ENCODE measurements around the gene SLC1A2. TPM values are rescaled to one million over a fixed set of nuclear protein-coding genes. Genes with fewer than 3 reads are reported as not detected.
A peak's percentile ranks its signal among the peaks of the same experiment; 100 is the strongest.

SLC1A2 gene
- 0.12 and 0.41 TPM in 2 replicates for total RNA-seq (2014; rRNA removed; shearing (Covaris generic))

DNA sequence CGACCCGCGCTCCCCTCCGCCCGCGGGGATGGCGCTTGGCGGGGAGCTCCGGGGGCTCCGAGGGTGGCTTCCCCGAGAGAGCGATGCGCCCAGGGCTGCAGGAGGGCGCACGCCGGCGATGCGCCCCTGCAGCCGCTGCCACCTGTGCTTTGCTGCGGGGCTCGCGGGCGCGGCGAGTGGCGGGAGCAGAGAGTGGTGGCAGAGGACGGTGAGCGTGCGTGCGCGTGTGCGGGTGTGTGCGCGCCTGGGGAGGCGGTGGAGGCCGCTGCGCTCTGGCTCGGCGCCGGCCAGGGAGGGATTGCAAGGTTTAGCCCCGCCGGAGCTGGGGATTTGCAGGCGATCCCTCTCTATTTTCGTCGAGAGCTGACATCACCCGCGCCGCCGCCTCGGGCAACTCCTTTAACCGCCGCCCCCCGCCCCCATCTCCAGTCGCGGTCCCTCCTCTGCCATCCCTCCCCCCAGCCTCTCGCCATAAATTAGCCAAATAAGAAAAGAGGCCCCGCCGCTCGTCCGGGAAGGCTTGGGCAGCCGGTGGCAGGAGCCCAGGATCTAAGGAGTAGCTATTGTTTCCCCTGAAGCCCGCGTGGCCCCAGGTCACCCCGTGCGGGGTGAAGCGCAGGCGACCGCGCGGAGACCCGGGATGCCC, at the start of gene SLC1A2:
Gene SLC1A2, minus strand, starts transcription at position 375 of the 646 bp plus-strand sequence. CDS start 592 bp downstream, outside the sequence.
- DNase-seq (ENCODE audit: low spot score): no peak

- no peak for DNase-seq (ENCODE audit: low spot score)
These were observed 46.7 kb upstream of the SLC1A2 start for GRCh38 chr11:35466058-35466457.

GRCh38 chr11:35464308-35464707, 45.0 kb upstream of the SLC1A2 start:
- peak; percentile 42 for DNase-seq (ENCODE audit: low spot score)

- DNase-seq (ENCODE audit: low spot score): no peak
These were observed 44.0 kb upstream of the SLC1A2 start for GRCh38 chr11:35463331-35463751.

DNA sequence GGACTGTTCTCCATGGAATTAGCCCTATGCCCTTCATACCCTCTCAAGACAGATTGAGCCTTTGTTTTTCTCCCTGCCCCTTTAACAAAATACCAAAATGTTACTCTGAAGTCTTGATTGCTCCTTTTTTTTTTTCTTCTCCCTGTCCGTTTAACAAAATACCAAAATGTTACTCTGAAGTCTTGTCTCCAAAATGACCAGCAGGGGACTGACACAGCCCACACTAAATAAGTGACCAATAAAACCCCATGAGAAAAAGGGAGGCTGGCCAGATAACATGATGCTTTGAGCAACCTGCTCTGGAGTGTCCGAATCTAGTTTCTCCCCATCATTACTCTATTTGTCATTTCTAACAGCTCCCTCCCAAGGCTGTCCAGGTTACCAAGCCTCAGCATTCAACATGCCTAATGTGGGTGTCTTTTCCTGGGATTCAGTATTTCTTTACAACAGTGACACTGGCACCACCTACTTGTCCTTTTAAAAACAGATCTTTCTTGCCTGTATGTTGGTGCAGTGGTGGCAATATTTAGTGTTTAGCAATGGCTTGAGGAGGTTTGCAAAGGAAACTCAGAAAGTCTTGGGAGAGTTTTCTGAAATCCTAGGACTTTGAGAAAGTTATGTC, 42.7 kb upstream of the SLC1A2 start:
- DNase-seq (ENCODE audit: low spot score): no peak

GRCh38 chr11:35459489-35459888, 40.1 kb upstream of the SLC1A2 start:
- DNase-seq (ENCODE audit: low spot score): no peak

GRCh38 chr11:35458846-35459245, 39.5 kb upstream of the SLC1A2 start:
- no peak for DNase-seq (ENCODE audit: low spot score)

GRCh38 chr11:35454362-35454761, 35.0 kb upstream of the SLC1A2 start:
- no peak for DNase-seq (ENCODE audit: low spot score)

- no peak for DNase-seq (ENCODE audit: low spot score)
These were observed 17.4 kb upstream of the SLC1A2 start for GRCh38 chr11:35436581-35437250.

DNA sequence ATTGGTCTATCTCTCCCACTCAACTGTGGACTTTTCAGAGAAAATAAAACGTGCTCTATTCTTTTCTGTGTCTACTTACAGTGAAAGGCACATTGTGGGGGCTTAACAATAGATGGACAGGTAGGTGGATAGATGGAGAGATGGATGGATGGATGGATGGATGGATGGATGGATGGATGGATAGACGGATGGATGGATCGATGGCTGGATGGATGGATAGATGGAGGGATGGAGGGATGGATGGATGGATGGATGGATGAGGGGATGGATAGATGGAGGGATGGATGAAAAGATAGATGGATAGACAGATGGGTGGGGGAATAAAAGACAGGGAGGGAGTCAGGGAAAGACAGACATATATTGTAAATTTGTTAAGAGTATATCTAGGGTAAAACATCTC, 14.2 kb upstream of the SLC1A2 start:
- no peak for DNase-seq (ENCODE audit: low spot score)

GRCh38 chr11:35432464-35432863, 13.1 kb upstream of the SLC1A2 start:
- DNase-seq (ENCODE audit: low spot score): no peak

GRCh38 chr11:35427071-35427470, 7.7 kb upstream of the SLC1A2 start:
- peak; percentile 10 for DNase-seq (ENCODE audit: low spot score)

DNA sequence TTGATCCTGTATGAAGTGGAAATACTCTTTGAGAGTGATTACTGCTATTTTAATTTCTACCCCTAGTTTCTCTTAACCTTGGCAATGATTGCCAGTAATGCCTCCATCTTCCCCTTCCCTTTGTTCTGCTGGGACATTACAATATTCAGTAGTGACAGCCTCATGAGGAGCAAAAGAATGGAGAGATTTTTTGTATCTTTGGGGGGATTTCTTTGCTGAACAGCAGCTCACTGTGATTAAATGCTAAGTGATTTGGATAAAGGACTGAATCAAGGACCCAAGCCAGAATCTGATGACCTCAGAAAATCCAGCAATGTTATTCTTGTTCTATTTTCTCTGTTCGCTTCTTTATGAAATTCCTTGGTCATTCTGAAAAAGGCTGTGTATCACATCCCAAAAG, 7.0 kb upstream of the SLC1A2 start:
- DNase-seq (ENCODE audit: low spot score): no peak

DNA sequence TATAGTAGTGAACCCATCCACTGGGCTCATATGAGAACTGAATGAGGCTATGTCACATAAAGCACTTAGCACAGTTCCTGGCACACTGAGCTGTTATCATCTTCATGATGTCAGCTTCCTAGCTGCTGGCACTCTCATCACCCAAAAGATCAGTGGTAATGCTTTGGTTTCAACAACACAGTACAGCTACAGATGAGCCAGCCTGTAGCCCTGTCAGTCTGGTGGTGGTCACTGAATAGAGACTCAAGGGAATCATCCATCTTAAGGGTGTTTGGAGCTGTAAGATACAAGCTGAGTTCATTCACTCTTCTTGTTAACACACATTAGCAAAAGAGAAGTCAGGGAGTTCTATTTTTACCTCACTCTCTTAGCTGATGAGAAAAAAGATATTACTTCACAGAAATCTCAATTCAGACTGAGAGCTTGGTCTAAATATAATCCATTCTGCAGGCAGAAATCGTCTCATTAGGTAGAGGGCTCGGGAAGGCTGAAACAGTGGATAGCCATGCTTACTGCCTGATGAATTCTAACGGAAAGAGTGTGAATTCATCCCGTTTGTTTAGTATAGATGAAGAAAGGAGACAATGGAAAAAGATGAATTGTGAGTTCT, 6.3 kb upstream of the SLC1A2 start:
- no peak for DNase-seq (ENCODE audit: low spot score)

GRCh38 chr11:35424157-35424940, 5.0 kb upstream of the SLC1A2 start:
- no peak for DNase-seq (ENCODE audit: low spot score)

DNA sequence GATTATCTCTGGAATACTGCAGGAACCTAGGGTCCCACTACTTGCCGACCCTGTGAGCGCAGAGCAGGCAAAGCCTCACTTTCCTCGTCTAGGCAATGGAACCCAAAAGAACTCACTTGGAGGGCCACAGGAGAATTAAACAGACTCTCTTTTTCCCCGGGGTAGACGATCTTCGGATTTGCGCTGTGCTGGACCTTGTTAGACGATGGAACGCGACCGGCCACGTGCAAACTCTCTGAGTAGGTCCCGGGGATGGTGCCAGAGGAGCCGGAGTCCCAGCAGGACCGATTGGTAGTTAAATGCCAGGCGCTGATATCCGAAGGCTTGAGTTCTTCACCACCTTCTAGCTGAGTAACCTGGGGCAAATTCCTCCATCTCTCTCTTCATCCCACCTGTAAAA, 1.0 kb upstream of the SLC1A2 start:
- no peak for DNase-seq (ENCODE audit: low spot score)

GRCh38 chr11:35419830-35420333, 524 bp upstream of the SLC1A2 start:
- no peak for DNase-seq (ENCODE audit: low spot score)

DNA sequence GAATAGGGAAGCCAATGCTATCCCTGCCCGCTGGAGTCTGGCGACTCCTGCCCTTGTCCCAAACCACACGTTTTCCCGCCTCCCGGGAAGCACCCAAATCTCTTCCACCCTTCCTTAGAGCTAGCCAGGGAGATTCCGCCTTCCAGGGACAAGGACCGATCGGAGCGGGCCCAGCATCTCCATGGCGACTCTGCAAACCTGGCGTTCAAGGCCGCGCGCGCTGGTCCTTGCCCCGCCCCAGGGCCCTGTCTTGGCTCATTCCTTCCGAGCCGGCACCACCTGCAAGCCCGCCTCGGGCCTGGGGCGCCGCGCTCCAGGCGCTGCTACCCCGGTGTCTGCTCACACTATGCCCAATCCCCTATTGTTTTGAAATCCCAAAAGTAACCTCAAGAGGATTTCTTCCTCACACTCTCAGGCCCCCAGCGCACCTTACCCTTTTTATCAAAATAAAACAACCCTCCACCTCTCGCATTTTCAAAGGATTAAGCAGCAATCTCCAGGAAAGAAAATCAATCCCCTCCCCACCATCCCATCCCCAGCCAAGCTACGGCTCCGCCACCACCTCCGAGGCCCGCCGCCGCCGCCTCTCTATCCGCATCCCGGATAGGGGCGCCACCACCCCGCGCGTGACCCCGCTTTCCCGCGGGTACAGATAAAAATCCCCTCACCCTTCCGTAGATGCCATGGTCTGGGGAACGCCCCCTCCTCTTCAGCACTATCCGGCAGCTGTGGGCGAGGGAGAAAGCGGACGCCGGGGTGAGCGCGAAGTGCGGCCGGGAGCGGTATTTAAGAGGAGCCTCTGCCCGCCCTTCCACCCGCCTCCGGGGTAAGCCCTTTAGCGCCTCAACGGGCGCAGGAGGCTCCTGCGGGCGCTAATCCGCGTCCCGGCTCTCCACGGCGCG, 825 bp downstream of the SLC1A2 start:
- DNase-seq (ENCODE audit: low spot score): no peak

DNA sequence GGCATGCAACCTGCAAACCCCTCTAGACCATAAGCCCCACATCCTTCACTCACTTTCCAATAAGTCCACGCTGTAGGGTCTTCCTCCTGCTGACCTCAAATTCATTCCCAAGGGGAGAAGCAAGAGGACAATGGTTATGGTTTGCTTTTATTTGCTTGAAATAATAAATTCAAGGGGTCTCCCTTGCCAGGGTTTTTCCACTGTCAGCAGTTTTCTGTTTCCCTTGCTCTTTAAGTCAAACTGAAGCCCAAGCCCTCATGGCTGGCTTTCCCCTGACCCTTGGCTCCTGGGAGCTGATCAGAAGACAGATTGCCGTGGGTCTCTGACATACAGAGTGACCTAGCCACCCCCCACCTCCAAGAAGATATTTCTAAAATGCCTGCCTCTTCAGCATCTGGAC, 3.9 kb downstream of the SLC1A2 start:
- no peak for DNase-seq (ENCODE audit: low spot score)

DNA sequence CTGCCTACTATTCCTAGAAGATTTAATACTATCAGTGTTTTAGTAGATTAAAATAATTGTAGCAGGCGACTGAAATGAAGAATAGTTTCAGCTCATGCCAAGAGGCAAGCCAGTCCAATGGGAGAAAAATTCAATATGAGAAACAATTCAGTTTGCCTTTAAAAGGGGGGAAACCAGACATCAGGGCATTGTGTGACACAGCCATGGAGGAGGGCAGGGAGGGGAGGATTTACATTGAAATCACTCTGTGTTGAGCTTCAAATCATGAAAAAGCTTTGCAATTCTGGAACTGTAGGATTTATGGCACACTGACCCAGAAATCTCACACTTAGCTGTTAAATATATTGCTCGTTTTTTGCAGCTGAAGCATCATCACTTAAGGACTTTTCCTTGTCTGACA, 4.6 kb downstream of the SLC1A2 start:
- DNase-seq (ENCODE audit: low spot score): no peak

- DNase-seq (ENCODE audit: low spot score): no peak
These were observed 5.0 kb downstream of the SLC1A2 start for GRCh38 chr11:35414311-35414710.

All from A172 (cell line).